HG02840 (cell line): ENCODE data around the gene RNF17.
"Not testable (repeated sequence)": the region's sequence is repeated elsewhere in the genome, so short reads cannot be mapped to it uniquely, and the experiment has no call there.

ENCODE experiments used
- ATAC-seq: cut with Tn5 transposase; IDR thresholded peaks from one replicate; pipeline ENCODE4 v1.9.1; 2021; ENCODE audit warnings: mild to moderate bottlenecking, moderate library complexity, moderate number of reproducible peaks; ENCODE audit not compliant: unreplicated experiment, low FRiP score

Gene RNF17

GRCh38 chr13:24741791-24742190 is 22.2 kb upstream of the RNF17 start:
- ATAC-seq, result no peak

- no peak for ATAC-seq
These were observed 21.7 kb upstream of the RNF17 start for GRCh38 chr13:24742294-24742693.

- no peak for ATAC-seq
These were observed 21.0 kb upstream of the RNF17 start for GRCh38 chr13:24742977-24743376.

GRCh38 chr13:24744247-24744646 is 19.7 kb upstream of the RNF17 start:
- no peak for ATAC-seq

- no peak for ATAC-seq
These were observed 18.5 kb upstream of the RNF17 start for GRCh38 chr13:24745516-24745860.

- ATAC-seq, result no peak
These were observed 17.9 kb upstream of the RNF17 start for GRCh38 chr13:24745861-24746617.

- ATAC-seq, result no peak
These were observed 17.2 kb upstream of the RNF17 start for GRCh38 chr13:24746618-24747247.

- ATAC-seq, result no peak
These were observed 16.5 kb upstream of the RNF17 start for GRCh38 chr13:24747248-24748060.

GRCh38 chr13:24748061-24748400 is 15.9 kb upstream of the RNF17 start:
- ATAC-seq, result no peak

GRCh38 chr13:24759197-24759596 is 4.8 kb upstream of the RNF17 start:
- ATAC-seq, result no peak

GRCh38 chr13:24764276-24764630 is 284 bp downstream of the RNF17 start:
- ATAC-seq, result no peak

GRCh38 chr13:24777171-24777570 is 13.2 kb downstream of the RNF17 start:
- ATAC-seq, result no peak

- ATAC-seq, result no peak
These were observed 20.4 kb downstream of the RNF17 start for GRCh38 chr13:24784319-24784718.

- ATAC-seq, result no peak
These were observed 24.6 kb downstream of the RNF17 start for GRCh38 chr13:24788538-24788937.

GRCh38 chr13:24802074-24802473 is 38.1 kb downstream of the RNF17 start:
- no peak for ATAC-seq

- ATAC-seq, result no peak
These were observed 57.2 kb downstream of the RNF17 start for GRCh38 chr13:24821207-24821606.

- no peak for ATAC-seq
These were observed 58.7 kb downstream of the RNF17 start for GRCh38 chr13:24822640-24823039.

- not testable (repeated sequence) for ATAC-seq
These were observed 59.2 kb downstream of the RNF17 start for GRCh38 chr13:24823122-24823710.

- no peak for ATAC-seq
These were observed 63.8 kb downstream of the RNF17 start for GRCh38 chr13:24827799-24828198.

GRCh38 chr13:24834902-24835510 is 71.0 kb downstream of the RNF17 start:
- no peak for ATAC-seq

GRCh38 chr13:24837528-24837927 is 73.6 kb downstream of the RNF17 start:
- not testable (repeated sequence) for ATAC-seq
